Vagina (tissue), 2 donors: Measurements from ENCODE around the gene HMBS.

ENCODE experiments used
- CTCF ChIP-seq, 3 experiments: fragments of 450-650 bp in 2 of 3; fragments of 200-600 bp in 1 of 3; sonication (generic) in 1 of 3; IDR thresholded peaks; one replicate each; pipeline ENCODE4 v1.5.1; 2017 to 2019; ENCODE audit warnings: antibody characterized with exemption in 3 of 3, mild to moderate bottlenecking in 2 of 3, moderate library complexity in 2 of 3
- POLR2A ChIP-seq, 2 donors: fragments of 450-650 bp; IDR thresholded peaks; one replicate each; pipeline ENCODE4 v1.6.1; 2017; ENCODE audit warnings: antibody characterized with exemption in 2 of 2, mild to moderate bottlenecking in 2 of 2, moderate library complexity in 2 of 2
- POLR2AphosphoS5 ChIP-seq, 2 donors: sonication (generic); formaldehyde crosslinking; IDR thresholded peaks; one replicate each; pipeline ENCODE4 v1.9.0; 2017; ENCODE audit warnings: antibody characterized with exemption in 2 of 2, mild to moderate bottlenecking in 2 of 2, low read depth in 1 of 2; ENCODE audit not compliant: insufficient read depth in 1 of 2

DNA sequence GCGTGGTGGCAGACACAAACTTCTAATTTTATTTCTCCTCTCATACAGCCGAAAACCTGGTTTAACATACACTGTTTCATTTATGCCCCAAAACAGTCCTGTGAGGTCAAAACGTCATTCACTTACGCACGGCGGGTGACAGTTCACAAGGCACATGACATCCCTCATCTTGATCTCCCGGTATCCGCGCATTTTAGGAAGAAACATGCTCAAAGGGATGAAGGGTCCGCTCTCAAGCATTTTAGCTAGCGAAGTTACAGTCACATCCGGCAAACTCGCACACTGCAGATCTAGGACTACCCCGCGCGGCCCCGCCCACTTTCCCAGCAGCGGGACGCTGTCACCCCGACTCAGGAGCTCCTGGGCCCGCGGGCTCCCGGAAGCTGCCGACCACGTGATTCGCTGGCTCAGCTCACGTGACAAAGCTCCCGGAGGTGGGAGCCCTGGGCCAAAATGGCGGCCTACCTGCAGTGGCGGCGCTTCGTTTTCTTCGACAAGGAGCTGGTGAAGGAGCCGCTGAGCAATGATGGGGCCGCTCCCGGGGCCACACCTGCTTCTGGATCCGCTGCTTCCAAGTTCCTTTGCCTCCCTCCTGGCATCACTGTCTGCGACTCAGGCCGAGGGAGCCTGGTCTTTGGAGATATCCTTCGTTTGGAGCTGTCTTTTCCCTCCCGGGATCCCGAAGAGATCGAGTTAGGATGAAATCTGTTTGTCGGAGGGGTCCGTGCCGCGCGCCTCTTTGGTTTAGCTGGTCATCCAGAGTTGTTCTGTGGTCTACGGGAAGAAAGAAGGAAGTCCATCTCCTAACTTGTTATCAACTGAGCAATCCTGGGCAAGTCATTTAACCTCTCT, 17.1 kb upstream of the HMBS start, which contains the start of gene VPS11:
- TF ChIP-seq CTCF (IDR thresholded peaks at IDR 0.05) (peak in 1 of 3 experiments; percentile 29), POLR2AphosphoS5 (IDR thresholded peaks at IDR 0.05; ENCODE audit: insufficient read depth in 1 of 2, low read depth in 1 of 2) (peak; percentile 94 to 98), POLR2A (IDR thresholded peaks at IDR 0.05) (no peak)
